Stomach (tissue), 9 donors: ENCODE measurements around the gene GLRA2. TPM values are rescaled to one million over a fixed set of nuclear protein-coding genes. Genes with fewer than 3 reads are reported as not detected.

Experiments used
- DNase-seq, 2 donors: peaks; one replicate each; pipeline versions ENCODE4 v3.0.0 to v3.0.0-alpha.2; 2013 to 2019
- H3K27ac ChIP-seq, 5 donors: fragments of 200-600 bp in 4 of 5; sonication (generic) in 4 of 5; one replicate each; pipeline ENCODE4 v1.5.1; 2013 to 2019; ENCODE audit warnings: mild to moderate bottlenecking in 1 of 5, moderate library complexity in 1 of 5
- H3K27me3 ChIP-seq, 3 donors: fragments of 200-600 bp; sonication (generic); one replicate each; pipeline ENCODE4 v1.5.1; 2017 to 2019; ENCODE audit warnings: mixed run types in 1 of 3
- H3K36me3 ChIP-seq, 4 donors: fragments of 200-600 bp; sonication (generic); 1 replicate in 3 of 4; 2 replicates in 1 of 4; pipeline ENCODE4 v1.5.1; 2016 to 2019
- H3K4me1 ChIP-seq, 4 donors: fragments of 200-600 bp; sonication (generic); one replicate each; pipeline ENCODE4 v1.5.1; 2016 to 2019
- H3K4me3 ChIP-seq, 4 donors: fragments of 200-600 bp; sonication (generic) in 3 of 4; one replicate each; pipeline ENCODE4 v1.5.1; 2016 to 2019; ENCODE audit warnings: mild to moderate bottlenecking in 1 of 4
- H3K9me3 ChIP-seq, 4 donors: fragments of 200-600 bp; sonication (generic); one replicate each; pipeline ENCODE4 v1.5.1; 2016 to 2019
- CTCF ChIP-seq, 7 experiments: fragments of 450-650 bp in 4 of 7; fragments of 200-600 bp in 3 of 7; sonication (generic) in 3 of 7; IDR thresholded peaks; one replicate each; pipeline ENCODE4 v1.5.1; 2016 to 2019; ENCODE audit warnings: antibody characterized with exemption in 7 of 7, control low read depth in 2 of 7, mild to moderate bottlenecking in 1 of 7
- EP300 ChIP-seq: sonication (generic); formaldehyde crosslinking; IDR thresholded peaks from one replicate; pipeline ENCODE4 v1.6.1; 2017; ENCODE audit warnings: antibody characterized with exemption
- POLR2A ChIP-seq, 4 donors: fragments of 450-650 bp; IDR thresholded peaks; one replicate each; pipeline ENCODE4 v1.6.1; 2016; ENCODE audit warnings: antibody characterized with exemption in 4 of 4, control low read depth in 2 of 4, mild to moderate bottlenecking in 1 of 4, moderate library complexity in 1 of 4
- POLR2AphosphoS5 ChIP-seq, 3 donors: sonication (generic); formaldehyde crosslinking; IDR thresholded peaks; one replicate each; pipeline ENCODE4 v1.6.1; 2016; ENCODE audit warnings: antibody characterized with exemption in 3 of 3
- WGBS, 5 donors: extraction: QIAGEN DNeasy Blood & Tissue Kit in 3 of 5; methylation state at CpG; one replicate each; pipeline versions ENCODE4 v1.1.5 to v1.1.7; 2013 to 2018; 5-methylcytosine and 5-hydroxymethylcytosine counted together
- intact Hi-C: fragments of 100-400 bp; cut with DNase I; formaldehyde crosslinking; loops from one replicate; pipeline ENCODE4 v1.15.1; 2023; ENCODE audit warnings: low total_unique reads
- polyA plus RNA-seq, 3 donors: library from polyadenylated mRNA; stranded (reverse); fragments of 200-250 nt; gene quantifications; one replicate each; pipeline ENCODE4 v1.2.3, GENCODE V29; 2013
- total RNA-seq, 5 donors: library from RNA; depleted of rRNA; stranded (reverse); fragments of >200 nt; gene quantifications; one replicate each; pipeline versions ENCODE4 v1.1.0 to v1.2.3, GENCODE V29; 2014 to 2016
- donor health status: healthy with polysubstance abuse.
- donor health status: Bipolar disorder and iron deficiency.
- donor health status: healthy.

Gene GLRA2
- total and polyA plus RNA-seq, 8 donors = 2.6 TPM; not detected in 7

DNA sequence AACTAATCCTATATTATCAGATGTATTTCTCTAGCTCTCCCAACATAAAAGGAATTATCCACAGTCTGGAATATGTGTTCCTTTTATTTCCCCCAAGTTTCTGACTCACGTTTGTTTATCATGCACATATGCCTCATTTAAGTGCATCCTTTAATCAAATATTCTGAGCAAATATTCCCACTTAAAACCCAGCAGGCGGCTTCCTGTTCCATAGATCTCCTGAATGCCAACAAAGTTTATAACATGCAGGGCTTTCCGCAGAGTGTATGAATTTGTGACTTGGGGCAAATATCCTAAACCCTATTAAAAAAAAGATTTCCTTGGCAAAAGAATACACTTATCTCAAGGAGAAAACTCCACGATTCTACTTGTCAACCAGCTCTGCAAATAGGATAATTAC is 16.9 kb downstream of the GLRA2 start:
- H3K27ac ChIP-seq = no peak overlapping the region
- H3K9me3 ChIP-seq = no peaks in the 10 kb centered on the region
- H3K4me1 ChIP-seq = no peaks in the 10 kb centered on the region
- no peaks in the 10 kb centered on the region for H3K36me3 ChIP-seq
- intact Hi-C loops = no loop called here
- no peaks in the 10 kb centered on the region for H3K27me3 ChIP-seq
- no peak overlapping the region for H3K4me3 ChIP-seq
- no peak for TF ChIP-seq EP300
- 45 to 62% (median 55%) methylated on average over 4 of the region's 4 CpGs for WGBS, 5 donors
- DNase-seq = no peak

- H3K27ac ChIP-seq = no peak overlapping the region
- no peak for TF ChIP-seq POLR2A (IDR thresholded peaks at IDR 0.05)
- no peak for TF ChIP-seq EP300
- TF ChIP-seq POLR2AphosphoS5 (IDR thresholded peaks at IDR 0.05) = no peak
- TF ChIP-seq CTCF (IDR thresholded peaks at IDR 0.05) = no peak
- no peak overlapping the region for H3K4me3 ChIP-seq
- H3K9me3 ChIP-seq = no peaks in the 10 kb centered on the region
- no peaks in the 10 kb centered on the region for H3K4me1 ChIP-seq
- 24 to 50% (median 38%) methylated on average over 3 of the region's 3 CpGs for WGBS, 5 donors
- DNase-seq = peak in 1 of 2 donors; percentile 23
- H3K36me3 ChIP-seq = no peaks in the 10 kb centered on the region
- intact Hi-C loops = no loop called here
- no peaks in the 10 kb centered on the region for H3K27me3 ChIP-seq
These were observed 24.9 kb downstream of the GLRA2 start for GRCh38 chrX:14554131-14554715.

GRCh38 chrX:14564058-14564457 is 34.7 kb downstream of the GLRA2 start:
- Histone ChIP-seq H3K27ac (no peak overlapping the region), H3K4me1 (no peaks in the 10 kb centered on the region), H3K9me3 (peaks cover 0 to 35% (median 2%) of the 10 kb centered on the region in 4 donors), H3K4me3 (no peak overlapping the region), H3K27me3 (no peaks in the 10 kb centered on the region), H3K36me3 (no peaks in the 10 kb centered on the region)
- 68 to 93% (median 80%) methylated on average over 2 of the region's 2 CpGs for WGBS, 5 donors
- TF ChIP-seq POLR2A (IDR thresholded peaks at IDR 0.05) = no peak
- TF ChIP-seq POLR2AphosphoS5 (IDR thresholded peaks at IDR 0.05) = no peak
- no peak for TF ChIP-seq CTCF (IDR thresholded peaks at IDR 0.05)
- TF ChIP-seq EP300 = no peak
- intact Hi-C loops = no loop called here
- no peak for DNase-seq

- 28 to 59% (median 41%) methylated on average over 2 of the region's 2 CpGs for WGBS, 5 donors
- no peak overlapping the region for H3K27ac ChIP-seq
- no peaks in the 10 kb centered on the region for H3K4me1 ChIP-seq
- no peak for TF ChIP-seq POLR2AphosphoS5 (IDR thresholded peaks at IDR 0.05)
- no peak for TF ChIP-seq POLR2A (IDR thresholded peaks at IDR 0.05)
- TF ChIP-seq CTCF (IDR thresholded peaks at IDR 0.05) = no peak
- no peak for TF ChIP-seq EP300
- no peaks in the 10 kb centered on the region for H3K9me3 ChIP-seq
- intact Hi-C loops = no loop called here
- peak in 1 of 2 donors; percentile 1 for DNase-seq
- H3K4me3 ChIP-seq = no peak overlapping the region
- H3K36me3 ChIP-seq = no peaks in the 10 kb centered on the region
- H3K27me3 ChIP-seq = no peaks in the 10 kb centered on the region
These were observed 43.8 kb downstream of the GLRA2 start for GRCh38 chrX:14573161-14573560.

GRCh38 chrX:14581081-14581480 is 51.7 kb downstream of the GLRA2 start:
- Histone ChIP-seq H3K4me1 (no peaks in the 10 kb centered on the region), H3K4me3 (no peak overlapping the region), H3K27me3 (no peaks in the 10 kb centered on the region), H3K36me3 (no peaks in the 10 kb centered on the region), H3K27ac (no peak overlapping the region), H3K9me3 (no peaks in the 10 kb centered on the region)
- 83 to 88% (median 87%) methylated on average over 5 to 8 of the region's 8 CpGs for WGBS, 5 donors
- TF ChIP-seq CTCF (IDR thresholded peaks at IDR 0.05) (no peak), POLR2AphosphoS5 (IDR thresholded peaks at IDR 0.05) (no peak), EP300 (no peak), POLR2A (IDR thresholded peaks at IDR 0.05) (no peak)
- DNase-seq = no peak
- intact Hi-C loops = no loop called here
